Astrocyte of the cerebellum (primary cell): ENCODE measurements around the gene COA1.

Source experiments
- DNase-seq: peaks from one replicate; pipeline ENCODE4 v3.0.0-alpha.2; 2011; ENCODE audit warnings: low read depth
- H3K4me3 ChIP-seq: 2 replicates; pipeline ENCODE4 v1.5.1; 2011; ENCODE audit warnings: mild to moderate bottlenecking, low read depth, low read length, moderate library complexity
- in situ Hi-C: cut with HindIII; loops from 2 replicates; pipeline ENCODE4 v1.10.0; 2017; ENCODE audit warnings: low sequenced_read_pairs
- TF ChIP-seq, protein P1 (sequence below): IDR thresholded peaks from 2 replicates; pipeline ENCODE4 v1.5.1; 2012; ENCODE audit warnings: low read length, low read depth, moderate library complexity, mild to moderate bottlenecking; ENCODE audit errors: missing control alignments

COA1 gene

GRCh38 chr7:43703573-43703972 is 25.8 kb downstream of the COA1 start:
- in situ Hi-C loops, result no loop called here
- H3K4me3 ChIP-seq, result no peak overlapping the region
- no peak for DNase-seq
- TF ChIP-seq, protein P1, sequence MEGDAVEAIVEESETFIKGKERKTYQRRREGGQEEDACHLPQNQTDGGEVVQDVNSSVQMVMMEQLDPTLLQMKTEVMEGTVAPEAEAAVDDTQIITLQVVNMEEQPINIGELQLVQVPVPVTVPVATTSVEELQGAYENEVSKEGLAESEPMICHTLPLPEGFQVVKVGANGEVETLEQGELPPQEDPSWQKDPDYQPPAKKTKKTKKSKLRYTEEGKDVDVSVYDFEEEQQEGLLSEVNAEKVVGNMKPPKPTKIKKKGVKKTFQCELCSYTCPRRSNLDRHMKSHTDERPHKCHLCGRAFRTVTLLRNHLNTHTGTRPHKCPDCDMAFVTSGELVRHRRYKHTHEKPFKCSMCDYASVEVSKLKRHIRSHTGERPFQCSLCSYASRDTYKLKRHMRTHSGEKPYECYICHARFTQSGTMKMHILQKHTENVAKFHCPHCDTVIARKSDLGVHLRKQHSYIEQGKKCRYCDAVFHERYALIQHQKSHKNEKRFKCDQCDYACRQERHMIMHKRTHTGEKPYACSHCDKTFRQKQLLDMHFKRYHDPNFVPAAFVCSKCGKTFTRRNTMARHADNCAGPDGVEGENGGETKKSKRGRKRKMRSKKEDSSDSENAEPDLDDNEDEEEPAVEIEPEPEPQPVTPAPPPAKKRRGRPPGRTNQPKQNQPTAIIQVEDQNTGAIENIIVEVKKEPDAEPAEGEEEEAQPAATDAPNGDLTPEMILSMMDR, result no peak

GRCh38 chr7:43702974-43703373 is 26.3 kb downstream of the COA1 start:
- no peak overlapping the region for H3K4me3 ChIP-seq
- in situ Hi-C loops, result no loop called here
- no peak for DNase-seq
- TF ChIP-seq, protein P1, result no peak

DNA sequence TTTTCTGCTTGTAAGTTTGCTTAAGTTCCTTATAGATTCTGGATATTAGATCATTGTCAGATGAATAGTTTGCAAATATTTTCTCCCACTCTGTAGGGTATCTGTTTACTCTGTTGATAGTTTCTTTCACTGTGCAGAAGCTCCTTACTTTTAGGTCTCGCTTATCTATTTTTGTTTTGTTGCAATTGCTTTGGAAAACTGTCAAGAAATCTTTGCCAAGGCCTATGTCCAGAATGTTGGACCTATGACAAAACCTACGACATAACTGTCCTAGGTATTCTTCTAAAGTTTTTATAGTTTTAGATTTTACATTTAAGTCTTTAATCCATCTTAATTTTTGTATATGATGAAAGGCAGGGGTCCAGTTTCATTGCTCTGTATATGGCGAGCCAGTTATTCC is 27.4 kb downstream of the COA1 start:
- DNase-seq, result no peak
- TF ChIP-seq, protein P1, result no peak
- H3K4me3 ChIP-seq, result no peak overlapping the region
- in situ Hi-C loops, result no loop called here

DNA sequence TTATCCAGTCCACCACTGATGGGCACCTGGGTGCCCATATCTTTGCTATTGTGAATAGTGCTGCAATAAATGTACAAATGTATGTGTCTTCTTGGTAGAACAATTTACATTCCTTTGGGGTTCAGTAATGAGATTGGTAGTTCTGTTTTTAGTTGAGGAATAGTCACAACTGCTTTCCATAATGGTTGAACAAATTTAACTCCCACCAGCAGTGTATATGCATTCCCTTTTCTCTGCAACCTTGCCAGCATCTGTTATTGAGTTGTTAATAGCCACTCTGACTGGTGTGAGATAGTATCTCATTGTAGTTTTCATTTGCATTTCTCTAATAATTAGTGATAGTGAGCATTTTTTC is 27.8 kb downstream of the COA1 start:
- H3K4me3 ChIP-seq, result no peak overlapping the region
- in situ Hi-C loops, result no loop called here
- no peak for DNase-seq
- TF ChIP-seq, protein P1, result no peak

DNA sequence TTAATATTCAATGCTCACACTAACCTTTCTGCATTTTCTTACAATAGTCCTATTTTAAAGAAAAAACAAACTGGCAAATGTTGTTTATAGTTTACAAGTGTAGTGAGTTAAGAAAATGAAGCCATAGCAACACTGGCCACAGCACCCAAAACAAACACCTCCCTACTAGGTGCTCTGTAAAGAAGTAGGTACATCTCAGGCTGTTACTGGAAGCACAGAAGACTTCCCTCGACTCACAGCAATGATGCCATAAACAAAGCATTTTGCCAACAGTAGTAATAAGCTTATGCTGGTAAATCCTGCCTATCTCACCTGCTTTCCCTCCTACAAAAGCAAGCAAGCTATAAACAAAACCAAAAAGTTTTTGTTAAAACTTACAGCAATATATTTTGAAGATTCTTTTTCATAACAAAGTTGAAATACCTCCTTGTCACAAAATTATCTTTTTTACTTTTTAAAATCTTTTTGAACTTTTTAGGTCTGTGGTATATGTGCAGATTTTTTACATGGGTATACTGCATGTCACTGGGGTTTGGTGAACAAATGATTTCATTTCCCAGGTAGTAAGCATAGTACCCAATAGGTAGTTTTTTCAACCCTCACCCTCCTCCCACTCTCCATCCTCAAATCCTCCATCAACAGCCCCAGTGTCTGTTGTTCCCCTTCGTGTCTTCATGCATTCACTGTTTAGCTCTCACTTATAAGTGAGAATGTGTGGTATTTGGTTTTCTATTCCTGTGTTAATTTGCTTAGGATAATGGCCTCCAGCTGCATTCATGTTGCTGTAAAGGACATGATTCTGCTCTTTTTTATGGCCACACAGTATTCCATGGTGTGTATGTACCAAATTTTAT is 28.4 kb downstream of the COA1 start:
- no peak for DNase-seq
- in situ Hi-C loops, result no loop called here
- TF ChIP-seq, protein P1, result no peak
- H3K4me3 ChIP-seq, result no peak overlapping the region

GRCh38 chr7:43700059-43700501 is 29.2 kb downstream of the COA1 start:
- peak; percentile 73 for DNase-seq
- in situ Hi-C loops, result no loop called here
- TF ChIP-seq, protein P1, result peak; percentile 45
- H3K4me3 ChIP-seq, result no peak overlapping the region
